ENCODE results near the gene OPN4. TPM values are rescaled to one million over a fixed set of nuclear protein-coding genes. Genes with fewer than 3 reads are reported as not detected.

OPN4 gene
- total RNA-seq, 3 donors from 2014 or later = not detected

DNA sequence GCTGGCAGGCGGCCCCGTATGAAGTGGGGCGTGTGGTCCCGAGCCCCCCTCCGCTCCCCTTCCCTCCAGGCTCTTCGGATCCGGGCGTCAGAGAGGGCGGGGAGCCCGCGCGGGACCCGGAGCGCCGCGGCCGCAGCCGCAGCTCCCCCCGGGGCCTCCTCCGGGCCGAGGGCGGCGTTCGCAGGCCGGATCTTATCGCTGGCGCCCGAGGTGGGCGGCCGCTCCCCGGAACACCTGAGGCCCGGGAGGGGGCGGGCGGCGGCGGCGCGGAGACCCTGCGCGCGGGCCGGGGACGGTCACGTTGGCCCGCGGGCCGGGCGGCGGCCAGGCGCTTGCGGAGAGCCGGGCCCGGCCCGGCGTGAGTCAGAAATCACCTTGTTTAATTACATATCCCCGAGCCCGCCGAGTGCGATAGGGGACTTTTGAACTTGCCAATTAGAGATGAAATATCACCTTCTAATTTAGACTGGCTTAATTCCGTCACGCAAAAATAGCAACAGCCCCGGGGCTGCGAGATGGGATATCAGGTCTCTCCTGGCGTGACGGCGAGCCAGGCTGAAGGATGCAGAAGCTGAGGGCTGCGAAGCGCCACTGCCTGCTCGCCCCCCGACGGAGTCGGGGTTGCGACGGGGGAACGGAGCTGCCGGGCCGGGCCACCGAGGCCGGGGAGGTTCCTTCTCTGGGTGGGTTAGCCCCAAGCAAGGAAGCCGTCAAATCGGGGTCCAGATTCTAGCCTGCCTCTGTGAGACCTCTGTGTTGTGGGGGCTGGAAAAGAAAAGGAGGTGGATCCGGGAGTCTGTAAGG is 57.4 kb downstream of the OPN4 start:
- intact Hi-C loops (cut with DNase I; ENCODE audit: low total_unique reads) = no loop called here
- no peak for TF ChIP-seq POLR2A (IDR thresholded peaks at IDR 0.05)
- TF ChIP-seq, protein P1, sequence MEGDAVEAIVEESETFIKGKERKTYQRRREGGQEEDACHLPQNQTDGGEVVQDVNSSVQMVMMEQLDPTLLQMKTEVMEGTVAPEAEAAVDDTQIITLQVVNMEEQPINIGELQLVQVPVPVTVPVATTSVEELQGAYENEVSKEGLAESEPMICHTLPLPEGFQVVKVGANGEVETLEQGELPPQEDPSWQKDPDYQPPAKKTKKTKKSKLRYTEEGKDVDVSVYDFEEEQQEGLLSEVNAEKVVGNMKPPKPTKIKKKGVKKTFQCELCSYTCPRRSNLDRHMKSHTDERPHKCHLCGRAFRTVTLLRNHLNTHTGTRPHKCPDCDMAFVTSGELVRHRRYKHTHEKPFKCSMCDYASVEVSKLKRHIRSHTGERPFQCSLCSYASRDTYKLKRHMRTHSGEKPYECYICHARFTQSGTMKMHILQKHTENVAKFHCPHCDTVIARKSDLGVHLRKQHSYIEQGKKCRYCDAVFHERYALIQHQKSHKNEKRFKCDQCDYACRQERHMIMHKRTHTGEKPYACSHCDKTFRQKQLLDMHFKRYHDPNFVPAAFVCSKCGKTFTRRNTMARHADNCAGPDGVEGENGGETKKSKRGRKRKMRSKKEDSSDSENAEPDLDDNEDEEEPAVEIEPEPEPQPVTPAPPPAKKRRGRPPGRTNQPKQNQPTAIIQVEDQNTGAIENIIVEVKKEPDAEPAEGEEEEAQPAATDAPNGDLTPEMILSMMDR (IDR thresholded peaks at IDR 0.05) = no peak
- TF ChIP-seq POLR2AphosphoS5 (IDR thresholded peaks at IDR 0.05) = no peak
- DNase-seq (ENCODE audit: low spot score in 2 of 2) = peak; percentile 32 to 54
- no peaks in the 10 kb centered on the region for H3K27me3 ChIP-seq
- peak overlapping the region; percentile 72 to 86 (median 84) for H3K4me3 ChIP-seq
- H3K36me3 ChIP-seq = no peaks in the 10 kb centered on the region
- no peaks in the 10 kb centered on the region for H3K4me1 ChIP-seq
- H3K27ac ChIP-seq = peak overlapping the region; percentile 96 to 97
- H3K9me3 ChIP-seq = no peaks in the 10 kb centered on the region

DNA sequence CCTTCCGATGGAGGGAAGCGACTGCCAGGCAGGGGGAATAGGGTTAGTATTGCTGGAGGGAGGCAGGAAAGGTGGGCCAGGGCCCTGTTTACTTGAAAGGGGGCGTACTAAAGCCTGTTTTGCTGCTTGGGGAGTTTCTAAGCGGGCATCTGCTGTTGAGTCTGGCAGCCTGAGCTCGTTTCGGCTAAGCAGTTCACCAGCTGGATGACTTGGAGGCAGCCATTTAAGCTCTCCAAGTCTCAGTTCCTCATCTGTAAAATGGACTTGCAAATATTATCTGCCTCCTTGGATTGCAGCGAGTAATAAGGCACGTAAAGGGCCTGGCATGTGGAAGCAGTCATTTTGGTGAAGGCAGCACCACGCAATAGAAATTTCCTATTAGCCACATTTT is 58.0 kb downstream of the OPN4 start:
- H3K27ac ChIP-seq = peak overlapping the region; percentile 96 to 97
- H3K9me3 ChIP-seq = no peaks in the 10 kb centered on the region
- TF ChIP-seq POLR2A (IDR thresholded peaks at IDR 0.05) (no peak), POLR2AphosphoS5 (IDR thresholded peaks at IDR 0.05) (no peak)
- TF ChIP-seq, protein P1 (IDR thresholded peaks at IDR 0.05) = no peak
- intact Hi-C loops (cut with DNase I; ENCODE audit: low total_unique reads) = no loop called here
- H3K4me3 ChIP-seq = peak overlapping the region; percentile 72 to 86 (median 84)
- H3K4me1 ChIP-seq = no peaks in the 10 kb centered on the region
- no peaks in the 10 kb centered on the region for H3K36me3 ChIP-seq
- no peak for DNase-seq (ENCODE audit: low spot score in 2 of 2)
- H3K27me3 ChIP-seq = no peaks in the 10 kb centered on the region

DNA sequence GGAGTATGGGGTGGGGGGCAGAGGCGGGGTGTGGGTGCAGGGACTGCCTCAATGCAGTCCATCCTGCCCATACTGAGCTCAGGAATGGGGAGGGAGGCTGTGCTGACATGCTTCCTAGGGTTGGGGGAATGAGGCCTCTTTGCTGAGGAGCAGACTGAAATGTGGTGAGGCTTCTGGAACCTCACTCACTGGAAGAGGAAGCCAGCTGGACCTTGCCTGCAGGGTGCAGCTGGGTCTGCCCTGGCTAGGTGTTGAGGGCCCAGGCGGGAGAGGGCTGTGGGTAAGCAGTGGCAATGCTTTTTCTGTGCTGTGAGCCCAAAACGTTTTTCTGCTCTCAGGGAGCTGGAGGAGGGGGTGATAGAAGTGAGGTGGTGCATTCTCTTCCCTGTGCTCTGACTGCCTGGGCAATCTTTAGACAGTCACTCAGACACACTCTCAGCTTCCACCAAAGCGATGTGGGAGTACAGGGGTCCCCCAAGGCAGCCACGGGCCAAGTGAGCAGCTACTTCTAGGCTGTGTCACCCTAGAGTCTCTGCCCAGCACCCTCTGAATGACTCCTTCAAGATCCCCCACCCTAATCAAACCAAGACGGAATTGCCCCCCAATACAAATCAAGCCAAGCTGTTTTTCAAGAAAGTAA is 60.9 kb downstream of the OPN4 start:
- TF ChIP-seq POLR2A (IDR thresholded peaks at IDR 0.05) (no peak), POLR2AphosphoS5 (IDR thresholded peaks at IDR 0.05) (no peak)
- TF ChIP-seq, protein P1 (IDR thresholded peaks at IDR 0.05) = no peak
- H3K27me3 ChIP-seq = no peaks in the 10 kb centered on the region
- H3K36me3 ChIP-seq = no peaks in the 10 kb centered on the region
- no peaks in the 10 kb centered on the region for H3K9me3 ChIP-seq
- intact Hi-C loops (cut with DNase I; ENCODE audit: low total_unique reads) = no loop called here
- H3K4me3 ChIP-seq = no peak overlapping the region
- H3K4me1 ChIP-seq = no peaks in the 10 kb centered on the region
- no peak for DNase-seq (ENCODE audit: low spot score in 2 of 2)
- H3K27ac ChIP-seq = no peak overlapping the region

DNA sequence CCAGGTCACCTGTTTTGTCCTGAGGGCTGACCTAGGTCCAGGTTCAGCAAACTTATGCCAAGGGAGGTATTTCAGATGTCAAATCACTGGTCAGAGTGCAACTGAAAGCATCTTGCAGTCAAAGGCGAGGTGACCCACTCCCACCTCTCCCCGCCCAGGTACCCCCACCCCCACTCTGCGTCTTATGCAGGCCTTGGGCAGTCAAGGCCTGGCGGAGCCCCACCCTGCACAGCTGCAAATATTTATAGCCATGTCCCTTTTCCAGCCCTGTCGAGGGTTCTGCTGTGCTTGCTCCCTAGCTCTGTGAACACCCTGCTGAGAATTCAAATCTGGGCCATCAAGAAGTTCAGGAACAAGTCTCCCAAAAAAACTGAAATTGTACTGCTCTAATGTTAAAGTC is 61.5 kb downstream of the OPN4 start:
- no peaks in the 10 kb centered on the region for H3K27me3 ChIP-seq
- no peaks in the 10 kb centered on the region for H3K9me3 ChIP-seq
- DNase-seq (ENCODE audit: low spot score in 2 of 2) = no peak
- H3K36me3 ChIP-seq = no peaks in the 10 kb centered on the region
- TF ChIP-seq, protein P1 (IDR thresholded peaks at IDR 0.05) = no peak
- TF ChIP-seq POLR2AphosphoS5 (IDR thresholded peaks at IDR 0.05) = no peak
- no peak for TF ChIP-seq POLR2A (IDR thresholded peaks at IDR 0.05)
- H3K4me1 ChIP-seq = no peaks in the 10 kb centered on the region
- no peak overlapping the region for H3K27ac ChIP-seq
- intact Hi-C loops (cut with DNase I; ENCODE audit: low total_unique reads) = no loop called here
- H3K4me3 ChIP-seq = no peak overlapping the region

Other genes starting within 250 kb of the OPN4 start
- gene WAPL, start 132.8 kb upstream of the OPN4 start, total RNA-seq = 10 to 100 TPM; 39.8 to 65.0 (median 49.5) TPM
- 1 to 10 TPM in 2 of 3 donors, under 1 TPM in 1; 0.98 to 2.9 (median 1.3) TPM for gene LDB3, start 14.0 kb downstream of the OPN4 start, total RNA-seq
- gene BMPR1A, start 102.1 kb downstream of the OPN4 start, total RNA-seq = 10 to 100 TPM; 49.8 to 87.2 (median 57.4) TPM